HG02798 (cell line): ENCODE measurements around the gene IRGC.
"Not testable (repeated sequence)": the region's sequence is repeated elsewhere in the genome, so short reads cannot be mapped to it uniquely, and the experiment has no call there.

Experiments
- ATAC-seq: cut with Tn5 transposase; IDR thresholded peaks from one replicate; pipeline ENCODE4 v1.9.1; 2021; ENCODE audit warnings: mild to moderate bottlenecking; ENCODE audit not compliant: unreplicated experiment, poor library complexity

Gene IRGC

GRCh38 chr19:43751466-43752220, 35.8 kb downstream of the IRGC start:
- no peak for ATAC-seq

DNA sequence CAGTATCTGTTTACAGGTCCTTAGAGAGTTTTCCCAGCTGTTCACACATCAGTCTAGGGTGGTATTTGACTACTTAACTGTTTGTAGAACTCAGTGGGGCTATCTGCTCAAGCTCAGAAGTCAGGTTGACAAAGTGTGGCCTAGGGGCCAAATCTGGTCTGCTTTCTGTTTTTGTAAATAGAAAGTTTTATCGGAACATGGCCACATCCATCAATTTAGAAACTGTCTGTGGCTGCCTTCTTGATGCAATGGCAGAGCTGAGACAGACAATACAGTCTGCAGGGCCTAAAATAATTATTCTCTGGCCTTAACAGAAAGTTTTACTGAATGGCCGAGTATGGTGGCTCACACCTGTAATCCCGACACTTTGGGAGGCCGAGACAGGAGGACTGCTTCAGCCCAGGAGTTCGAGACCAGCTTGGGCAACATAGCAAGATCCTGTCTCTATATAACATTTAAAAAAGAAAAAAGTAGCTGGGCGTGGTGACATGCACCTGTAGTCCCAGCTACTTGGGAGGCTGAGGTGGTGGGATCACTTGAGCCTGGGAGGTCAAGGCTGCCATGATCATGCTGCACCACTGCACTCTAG, 36.5 kb downstream of the IRGC start:
- ATAC-seq, result no peak

- no peak for ATAC-seq
These were observed 38.3 kb downstream of the IRGC start for GRCh38 chr19:43754253-43754502.

GRCh38 chr19:43754503-43755255, 38.8 kb downstream of the IRGC start, which contains the start of gene SMG9:
TSS of gene SMG9 (minus strand) at chr19:43754962. CDS start at chr19:43750741, 4,221 bp downstream.
- peak; percentile 76 for ATAC-seq

DNA sequence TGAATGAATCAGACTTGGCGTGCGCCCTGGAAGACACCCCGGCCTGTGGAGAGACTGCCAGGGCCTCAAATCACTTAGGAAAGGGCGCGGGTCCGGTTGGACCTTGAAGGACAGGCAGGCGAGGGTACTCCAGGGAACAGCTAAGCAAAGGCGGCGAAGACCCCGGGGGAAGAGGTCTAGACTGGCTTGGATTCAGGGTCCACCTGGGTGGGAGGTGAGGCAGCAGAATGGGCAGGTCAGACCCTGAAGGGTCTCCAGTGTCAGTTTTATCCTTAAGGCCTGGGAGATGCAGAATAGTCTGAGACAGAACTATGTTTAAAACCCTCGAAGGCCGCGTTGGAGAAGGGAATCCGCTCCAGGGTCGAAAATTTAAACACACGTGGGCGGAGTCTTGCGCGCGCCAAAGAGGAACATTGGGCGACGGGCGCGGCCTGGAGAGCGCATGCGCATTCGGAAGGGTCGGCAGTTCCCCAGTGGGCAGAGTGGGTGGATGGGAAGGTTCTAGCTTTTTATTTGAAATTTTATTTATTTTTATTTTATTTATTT, 39.5 kb downstream of the IRGC start:
- ATAC-seq, result peak; percentile 30

DNA sequence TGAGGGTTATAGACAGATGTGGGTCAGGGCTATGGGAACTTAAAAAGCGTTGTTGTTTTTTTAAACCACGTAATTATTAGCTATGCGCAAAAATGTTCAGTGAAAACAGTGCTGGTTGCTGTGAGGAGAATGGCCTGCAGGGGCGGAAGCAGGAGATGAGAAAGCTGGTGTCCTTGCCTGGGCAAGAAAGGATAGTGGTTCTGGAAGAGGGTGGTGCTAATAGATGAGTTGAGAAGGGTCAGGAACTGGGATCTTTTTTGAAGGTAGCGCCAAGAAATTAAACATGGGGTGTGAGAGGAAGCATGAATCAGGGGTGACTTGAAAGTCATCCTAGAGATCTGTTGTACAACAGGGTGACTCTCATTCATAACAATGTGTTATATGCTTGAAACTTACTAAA, 43.6 kb downstream of the IRGC start:
- ATAC-seq, result no peak

DNA sequence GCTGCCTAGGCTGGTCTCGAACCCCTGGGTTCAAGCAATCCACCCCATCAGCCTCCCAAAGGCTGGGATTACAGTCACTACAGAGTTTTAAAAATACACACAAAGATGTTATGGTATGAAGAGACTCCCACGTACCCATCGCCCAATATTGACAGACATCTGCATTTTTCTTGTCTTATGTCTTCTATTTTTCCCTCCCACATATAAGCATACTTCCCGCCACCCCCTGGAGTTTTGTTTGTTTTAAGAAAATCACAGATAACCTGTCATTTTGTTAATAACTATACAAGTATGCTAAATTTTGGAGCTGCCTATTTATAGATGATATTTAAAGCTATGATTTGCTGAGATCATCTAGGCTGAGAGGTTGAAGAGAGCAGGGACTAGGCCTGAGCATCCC, 45.1 kb downstream of the IRGC start:
- ATAC-seq, result no peak

DNA sequence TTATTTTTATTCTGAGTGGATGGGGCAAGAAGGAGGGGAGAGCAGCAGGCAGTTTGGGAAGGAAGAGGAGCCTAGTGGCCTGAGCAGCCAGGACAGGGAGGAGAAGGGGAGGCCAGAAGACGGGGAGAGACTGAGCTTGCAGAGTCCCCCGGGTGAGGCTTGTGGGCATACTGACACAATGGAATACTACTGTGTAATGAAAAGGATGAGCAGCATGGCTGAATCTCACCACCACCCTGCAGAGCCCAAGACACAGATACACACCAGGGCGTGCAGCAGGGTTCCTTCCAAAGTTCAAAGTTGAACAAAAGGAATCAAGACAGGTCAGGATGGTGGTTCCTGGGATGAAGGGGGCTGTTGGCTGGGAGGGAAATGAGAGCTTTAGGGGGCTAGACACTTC, 46.9 kb downstream of the IRGC start:
- ATAC-seq, result no peak

GRCh38 chr19:43763473-43763939, 47.6 kb downstream of the IRGC start:
- ATAC-seq, result peak; percentile 26

DNA sequence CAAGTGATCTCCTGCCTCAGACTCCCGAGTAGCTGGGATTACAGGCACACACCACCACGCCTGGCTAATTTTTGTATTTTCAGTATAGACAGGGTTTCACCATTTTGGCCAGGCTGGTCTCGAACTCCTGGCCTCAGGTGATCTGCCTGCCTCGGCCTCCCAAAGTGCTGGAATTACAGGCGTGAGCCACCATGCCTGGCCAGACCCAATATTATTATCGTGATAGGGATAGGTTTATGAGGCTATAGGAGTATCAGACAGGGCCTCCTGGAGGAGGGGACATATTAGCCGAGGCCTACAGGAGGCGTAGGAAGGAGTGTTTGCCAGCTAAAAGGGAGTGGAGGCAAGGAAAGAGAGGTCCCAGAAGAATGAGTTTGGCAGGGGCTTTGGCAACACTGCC, 48.8 kb downstream of the IRGC start:
- not testable (repeated sequence) for ATAC-seq

GRCh38 chr19:43765109-43765876, 49.4 kb downstream of the IRGC start:
- peak; percentile 66 for ATAC-seq

DNA sequence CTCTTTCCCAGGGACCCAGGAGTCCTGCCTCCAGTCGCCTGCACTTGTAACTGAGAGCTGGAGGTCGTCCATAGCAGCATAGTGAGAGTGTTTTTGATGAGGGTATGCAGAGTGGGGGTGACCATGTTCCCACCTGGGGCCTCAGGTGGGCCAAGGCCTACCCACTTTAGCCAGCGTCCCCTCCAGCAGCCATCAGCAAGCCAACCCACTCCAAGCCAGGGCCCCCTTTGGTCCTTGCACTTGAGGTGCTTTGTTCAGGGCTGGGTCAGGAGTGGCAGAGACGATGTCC, 50.8 kb downstream of the IRGC start:
- ATAC-seq, result no peak

DNA sequence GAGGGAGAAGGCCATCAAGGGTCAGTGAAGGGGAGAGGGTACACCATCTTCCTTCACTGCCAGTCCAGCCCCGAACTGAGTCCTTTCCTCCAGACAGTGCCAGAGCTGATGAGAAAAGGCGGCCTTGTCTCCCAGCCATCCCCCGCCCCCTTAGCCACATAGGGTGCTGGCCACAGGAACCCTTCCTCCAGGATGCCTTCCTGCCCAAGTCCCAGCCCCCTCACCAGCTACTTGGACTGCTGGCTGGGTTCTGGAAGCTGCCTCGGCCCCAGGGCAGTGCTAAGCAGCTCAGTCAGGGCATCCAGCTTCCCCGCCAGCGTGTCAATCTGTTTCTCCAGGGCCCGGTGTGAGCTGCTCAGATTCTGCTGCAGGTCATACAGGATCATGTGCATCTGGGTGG, 51.4 kb downstream of the IRGC start:
- no peak for ATAC-seq

- no peak for ATAC-seq
These were observed 51.9 kb downstream of the IRGC start for GRCh38 chr19:43767818-43768217.

GRCh38 chr19:43768273-43769050, 52.6 kb downstream of the IRGC start:
- ATAC-seq, result no peak

DNA sequence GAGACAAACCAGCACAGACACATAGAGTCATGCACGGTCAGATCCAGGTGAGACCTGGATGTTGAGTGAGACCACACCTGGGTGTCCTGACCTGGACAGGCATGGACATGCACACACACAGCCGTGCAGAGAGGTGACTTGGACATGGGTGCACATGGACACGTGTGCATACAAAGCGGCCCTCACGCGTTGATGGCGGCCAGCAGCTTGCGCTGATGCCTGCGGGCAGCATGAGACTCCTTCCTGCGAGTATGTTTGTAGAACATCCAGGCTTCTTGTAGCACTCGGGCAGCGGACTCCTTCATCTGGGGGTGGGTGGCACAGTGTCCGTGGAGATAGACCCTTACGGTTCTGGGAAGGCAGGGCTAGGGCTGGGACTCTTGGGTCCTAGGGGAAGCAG, 53.4 kb downstream of the IRGC start:
- no peak for ATAC-seq
